Dedifferentiated amniotic fluid mesenchymal stem cell (primary cell): ENCODE data around the gene H2AZ2.
"Not testable (repeated sequence)": the region's sequence is repeated elsewhere in the genome, so short reads cannot be mapped to it uniquely, and the experiment has no call there.

ENCODE experiments used
- DNase-seq: peaks from one replicate; pipeline ENCODE4 v3.0.0-alpha.2; 2016; ENCODE audit errors: extremely low spot score

H2AZ2 gene

GRCh38 chr7:44870780-44871179 lies 22.9 kb upstream of the H2AZ2 start:
- not testable (repeated sequence) for DNase-seq

- not testable (repeated sequence) for DNase-seq
Observed at GRCh38 chr7:44870336-44870735, 22.4 kb upstream of the H2AZ2 start.

- DNase-seq, result peak; percentile 79
Observed at GRCh38 chr7:44867073-44867995, 19.4 kb upstream of the H2AZ2 start.

GRCh38 chr7:44861949-44862348 lies 14.1 kb upstream of the H2AZ2 start:
- DNase-seq, result not testable (repeated sequence)

GRCh38 chr7:44858161-44858560 lies 10.3 kb upstream of the H2AZ2 start:
- no peak for DNase-seq

GRCh38 chr7:44854644-44855364 lies 6.9 kb upstream of the H2AZ2 start:
- no peak for DNase-seq

- no peak for DNase-seq
Observed at GRCh38 chr7:44853391-44853790, 5.5 kb upstream of the H2AZ2 start.

- DNase-seq, result no peak
Observed at GRCh38 chr7:44852590-44852989, 4.7 kb upstream of the H2AZ2 start.

- DNase-seq, result no peak
Observed at GRCh38 chr7:44849885-44850544, 2.1 kb upstream of the H2AZ2 start.

GRCh38 chr7:44849259-44849884 lies 1.5 kb upstream of the H2AZ2 start:
- DNase-seq, result no peak

GRCh38 chr7:44847509-44847919 lies 373 bp downstream of the H2AZ2 start:
- peak; percentile 88 for DNase-seq

- no peak for DNase-seq
Observed at GRCh38 chr7:44846816-44847508, 925 bp downstream of the H2AZ2 start.

GRCh38 chr7:44846390-44846789 lies 1.5 kb downstream of the H2AZ2 start:
- DNase-seq, result not testable (repeated sequence)

GRCh38 chr7:44845451-44845850 lies 2.4 kb downstream of the H2AZ2 start:
- DNase-seq, result no peak

- not testable (repeated sequence) for DNase-seq
Observed at GRCh38 chr7:44843440-44843839, 4.4 kb downstream of the H2AZ2 start.

GRCh38 chr7:44842675-44843074 lies 5.2 kb downstream of the H2AZ2 start:
- not testable (repeated sequence) for DNase-seq

- no peak for DNase-seq
Observed at GRCh38 chr7:44838751-44839150, 9.1 kb downstream of the H2AZ2 start.

- DNase-seq, result no peak
Observed at GRCh38 chr7:44827567-44827966, 20.3 kb downstream of the H2AZ2 start.

- DNase-seq, result no peak
Observed at GRCh38 chr7:44824894-44825526, 22.9 kb downstream of the H2AZ2 start.

GRCh38 chr7:44823255-44823781 lies 24.6 kb downstream of the H2AZ2 start:
- no peak for DNase-seq
